Lower leg skin (tissue), 3 donors: Measurements from ENCODE around the gene HMGCS1.

Experiments
- POLR2A ChIP-seq, 2 donors: fragments of 450-650 bp; IDR thresholded peaks; one replicate each; pipeline ENCODE4 v1.6.1; 2016 to 2017; ENCODE audit warnings: antibody characterized with exemption in 2 of 2, mild to moderate bottlenecking in 1 of 2, moderate library complexity in 1 of 2
- TF ChIP-seq, protein P1 (sequence below), 3 donors: fragments of 450-650 bp; IDR thresholded peaks; one replicate each; pipeline ENCODE4 v1.5.1; 2016; ENCODE audit warnings: antibody characterized with exemption in 3 of 3, mild to moderate bottlenecking in 3 of 3, moderate library complexity in 2 of 3

DNA sequence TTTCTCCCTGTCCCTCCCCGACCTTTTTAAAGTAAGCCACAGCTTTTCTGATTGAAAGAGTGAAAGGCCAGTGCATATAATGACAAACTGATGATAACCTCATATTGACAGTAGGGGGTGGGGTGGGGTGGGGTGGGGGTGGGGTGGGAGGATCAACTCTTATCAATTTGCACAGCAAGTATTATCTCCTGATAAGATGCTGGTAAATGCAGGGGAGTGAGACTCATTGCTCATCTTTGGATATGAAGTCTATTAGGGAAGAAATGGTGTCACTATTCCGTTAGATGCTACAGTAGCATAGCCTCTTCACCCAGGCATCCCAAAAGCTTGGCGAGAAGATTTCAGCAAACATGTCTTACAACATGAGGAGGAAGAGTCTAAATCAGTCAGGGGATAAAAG lies 38.9 kb upstream of the HMGCS1 start:
- TF ChIP-seq, protein P1, sequence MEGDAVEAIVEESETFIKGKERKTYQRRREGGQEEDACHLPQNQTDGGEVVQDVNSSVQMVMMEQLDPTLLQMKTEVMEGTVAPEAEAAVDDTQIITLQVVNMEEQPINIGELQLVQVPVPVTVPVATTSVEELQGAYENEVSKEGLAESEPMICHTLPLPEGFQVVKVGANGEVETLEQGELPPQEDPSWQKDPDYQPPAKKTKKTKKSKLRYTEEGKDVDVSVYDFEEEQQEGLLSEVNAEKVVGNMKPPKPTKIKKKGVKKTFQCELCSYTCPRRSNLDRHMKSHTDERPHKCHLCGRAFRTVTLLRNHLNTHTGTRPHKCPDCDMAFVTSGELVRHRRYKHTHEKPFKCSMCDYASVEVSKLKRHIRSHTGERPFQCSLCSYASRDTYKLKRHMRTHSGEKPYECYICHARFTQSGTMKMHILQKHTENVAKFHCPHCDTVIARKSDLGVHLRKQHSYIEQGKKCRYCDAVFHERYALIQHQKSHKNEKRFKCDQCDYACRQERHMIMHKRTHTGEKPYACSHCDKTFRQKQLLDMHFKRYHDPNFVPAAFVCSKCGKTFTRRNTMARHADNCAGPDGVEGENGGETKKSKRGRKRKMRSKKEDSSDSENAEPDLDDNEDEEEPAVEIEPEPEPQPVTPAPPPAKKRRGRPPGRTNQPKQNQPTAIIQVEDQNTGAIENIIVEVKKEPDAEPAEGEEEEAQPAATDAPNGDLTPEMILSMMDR (IDR thresholded peaks at IDR 0.05) = no peak
- no peak for TF ChIP-seq POLR2A (IDR thresholded peaks at IDR 0.05)
